PFSK-1 (cell line): ENCODE measurements around the gene RXRB.

Experiments used
- FOXP2 ChIP-seq: optimal IDR thresholded peaks from 2 replicates; pipeline ENCODE3; 2011; ENCODE audit warnings: borderline replicate concordance, control low read depth, inconsistent platforms; ENCODE audit not compliant: insufficient read depth; ENCODE audit errors: extremely low read length, extremely low read depth
- POLR2AphosphoS5 ChIP-seq: IDR thresholded peaks from 2 replicates; pipeline ENCODE4 v1.6.1; 2012; ENCODE audit warnings: low read depth, mild to moderate bottlenecking, control low read depth, low read length, moderate library complexity
- SIN3A ChIP-seq: IDR thresholded peaks from 2 replicates; pipeline ENCODE4 v1.6.1; 2012; ENCODE audit warnings: mild to moderate bottlenecking, low read length, moderate library complexity, borderline replicate concordance; ENCODE audit not compliant: insufficient read depth
- TAF1 ChIP-seq: IDR thresholded peaks from 2 replicates; pipeline ENCODE4 v1.6.1; 2012; ENCODE audit warnings: low read length, control low read depth, borderline replicate concordance; ENCODE audit not compliant: insufficient read depth
- TF ChIP-seq, protein P1 (sequence below), 2 experiments: IDR thresholded peaks; 2 replicates each; pipeline versions ENCODE4 v1.6.1 to v1.8.0; 2011 to 2012; ENCODE audit warnings: low read depth in 2 of 2, low read length in 2 of 2, control low read depth in 1 of 2, inconsistent platforms in 1 of 2, mild to moderate bottlenecking in 1 of 2, moderate library complexity in 1 of 2; ENCODE audit not compliant: insufficient read depth in 1 of 2

Gene RXRB

DNA sequence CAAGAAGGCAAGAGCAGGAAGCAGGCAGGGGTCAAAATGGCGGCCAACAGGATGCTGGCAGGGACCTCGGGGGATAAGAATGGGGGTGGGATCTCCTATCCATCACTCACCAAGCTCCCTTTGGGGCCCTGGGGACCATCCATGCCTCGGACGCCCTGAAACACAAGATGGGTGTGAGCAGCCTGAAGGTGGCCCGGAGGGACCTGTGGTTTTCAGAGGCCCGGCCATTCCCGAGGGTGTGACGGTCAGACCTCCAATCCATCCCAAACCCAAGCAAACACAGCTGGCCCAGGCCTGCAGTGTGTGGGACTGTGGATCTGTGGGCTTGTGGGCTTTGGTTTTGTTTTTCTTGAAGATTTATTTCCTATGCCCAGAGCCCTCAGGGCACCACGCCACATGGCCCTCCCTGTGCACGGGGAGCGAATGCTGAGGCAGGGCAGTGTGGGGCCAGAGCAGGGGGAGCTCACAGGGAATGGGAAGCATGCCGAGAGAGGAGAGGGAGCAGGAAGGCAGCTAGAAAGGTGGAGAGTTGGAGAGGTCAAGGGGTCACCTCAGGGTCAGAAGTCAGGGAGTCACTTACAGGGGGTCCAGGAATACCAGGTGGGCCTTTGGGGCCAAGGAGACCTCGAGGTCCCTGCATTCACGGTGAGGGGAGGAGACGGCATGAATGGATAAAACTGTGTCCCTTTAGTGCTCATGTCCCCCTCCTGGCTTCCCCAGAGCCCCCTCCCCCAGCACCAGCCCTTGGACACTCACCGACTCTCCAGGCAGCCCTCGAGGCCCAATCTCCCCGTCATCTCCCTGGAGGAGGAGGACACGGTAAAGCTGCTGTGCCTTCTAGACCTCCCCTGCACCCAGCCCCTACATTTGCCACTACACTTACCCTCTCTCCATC is 22.7 kb downstream of the RXRB start:
- TF ChIP-seq TAF1 (no peak), FOXP2 (no peak), SIN3A (no peak), POLR2AphosphoS5 (no peak)
- TF ChIP-seq, protein P1, sequence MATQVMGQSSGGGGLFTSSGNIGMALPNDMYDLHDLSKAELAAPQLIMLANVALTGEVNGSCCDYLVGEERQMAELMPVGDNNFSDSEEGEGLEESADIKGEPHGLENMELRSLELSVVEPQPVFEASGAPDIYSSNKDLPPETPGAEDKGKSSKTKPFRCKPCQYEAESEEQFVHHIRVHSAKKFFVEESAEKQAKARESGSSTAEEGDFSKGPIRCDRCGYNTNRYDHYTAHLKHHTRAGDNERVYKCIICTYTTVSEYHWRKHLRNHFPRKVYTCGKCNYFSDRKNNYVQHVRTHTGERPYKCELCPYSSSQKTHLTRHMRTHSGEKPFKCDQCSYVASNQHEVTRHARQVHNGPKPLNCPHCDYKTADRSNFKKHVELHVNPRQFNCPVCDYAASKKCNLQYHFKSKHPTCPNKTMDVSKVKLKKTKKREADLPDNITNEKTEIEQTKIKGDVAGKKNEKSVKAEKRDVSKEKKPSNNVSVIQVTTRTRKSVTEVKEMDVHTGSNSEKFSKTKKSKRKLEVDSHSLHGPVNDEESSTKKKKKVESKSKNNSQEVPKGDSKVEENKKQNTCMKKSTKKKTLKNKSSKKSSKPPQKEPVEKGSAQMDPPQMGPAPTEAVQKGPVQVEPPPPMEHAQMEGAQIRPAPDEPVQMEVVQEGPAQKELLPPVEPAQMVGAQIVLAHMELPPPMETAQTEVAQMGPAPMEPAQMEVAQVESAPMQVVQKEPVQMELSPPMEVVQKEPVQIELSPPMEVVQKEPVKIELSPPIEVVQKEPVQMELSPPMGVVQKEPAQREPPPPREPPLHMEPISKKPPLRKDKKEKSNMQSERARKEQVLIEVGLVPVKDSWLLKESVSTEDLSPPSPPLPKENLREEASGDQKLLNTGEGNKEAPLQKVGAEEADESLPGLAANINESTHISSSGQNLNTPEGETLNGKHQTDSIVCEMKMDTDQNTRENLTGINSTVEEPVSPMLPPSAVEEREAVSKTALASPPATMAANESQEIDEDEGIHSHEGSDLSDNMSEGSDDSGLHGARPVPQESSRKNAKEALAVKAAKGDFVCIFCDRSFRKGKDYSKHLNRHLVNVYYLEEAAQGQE (IDR thresholded peaks at IDR 0.05; ENCODE audit: insufficient read depth in 1 of 2, low read depth in 2 of 2, low read length in 2 of 2), result no peak

DNA sequence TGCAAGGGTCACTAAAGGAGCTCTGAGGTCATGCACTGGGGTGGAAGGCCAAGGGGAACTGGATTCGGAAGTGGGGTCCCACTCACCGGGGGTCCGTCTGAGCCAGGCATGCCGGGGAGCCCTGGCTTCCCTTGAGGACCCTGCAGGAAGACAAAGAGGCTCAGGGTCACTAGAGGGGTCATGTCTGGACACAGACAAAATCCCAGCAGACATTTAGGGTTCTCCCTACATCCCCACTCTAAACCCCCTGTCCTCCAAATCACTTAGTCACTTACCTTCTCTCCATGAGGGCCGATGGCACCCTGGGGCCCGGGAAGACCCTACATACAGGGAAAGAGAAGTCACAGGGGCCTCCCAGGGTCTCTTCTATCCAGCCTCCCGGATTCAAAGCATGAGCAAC is 23.6 kb downstream of the RXRB start:
- no peak for TF ChIP-seq SIN3A
- no peak for TF ChIP-seq TAF1
- TF ChIP-seq FOXP2, result no peak
- TF ChIP-seq, protein P1 (IDR thresholded peaks at IDR 0.05; ENCODE audit: insufficient read depth in 1 of 2, low read depth in 2 of 2, low read length in 2 of 2), result no peak
- no peak for TF ChIP-seq POLR2AphosphoS5

DNA sequence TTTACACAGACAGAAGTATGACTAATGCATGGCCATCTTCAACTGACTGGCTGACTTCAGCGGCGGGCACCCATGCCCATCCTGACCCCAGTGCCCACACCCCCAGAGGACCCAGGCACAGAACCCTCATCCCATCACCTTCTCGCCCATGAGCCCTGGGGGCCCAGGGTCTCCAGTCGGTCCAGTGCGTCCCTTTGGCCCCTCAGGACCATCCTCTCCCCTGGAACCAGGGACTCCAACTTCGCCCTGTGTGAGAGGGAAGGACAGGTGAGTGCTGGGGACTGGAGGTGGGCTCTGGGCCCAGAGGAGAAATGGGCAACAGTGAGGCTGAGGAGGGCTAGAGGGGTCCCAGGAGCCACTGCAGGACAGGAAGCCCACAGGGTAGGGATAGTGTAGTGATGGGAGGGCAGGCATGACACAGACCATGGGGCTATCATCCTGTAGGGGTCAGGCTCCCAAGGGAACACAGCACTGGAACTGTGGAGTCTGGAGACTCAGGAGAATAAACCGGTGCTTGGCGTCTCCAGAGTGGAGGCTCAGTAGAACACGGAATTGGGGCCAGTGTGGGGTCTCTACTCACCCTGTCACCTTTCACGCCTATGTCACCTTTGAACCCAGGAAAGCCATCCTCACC is 24.9 kb downstream of the RXRB start:
- no peak for TF ChIP-seq FOXP2

DNA sequence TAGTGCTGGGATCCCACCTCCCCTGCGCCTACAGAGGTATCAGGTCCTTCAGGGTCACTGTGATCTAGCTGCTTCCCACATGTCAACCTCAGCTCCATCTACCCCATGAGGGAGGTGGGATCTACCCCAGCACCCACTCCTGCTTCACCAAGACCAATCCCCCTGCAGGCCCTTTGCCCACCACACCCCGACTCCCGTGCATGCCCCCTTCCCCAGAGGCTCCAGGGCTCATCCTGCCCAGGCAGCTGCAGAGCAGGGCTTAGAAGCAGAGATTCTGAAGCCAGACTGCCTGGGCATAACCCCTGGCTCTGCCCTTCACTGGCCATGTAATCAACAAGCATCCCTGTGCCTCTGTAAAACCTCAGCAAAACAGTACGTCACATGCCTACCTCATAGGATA is 25.7 kb downstream of the RXRB start:
- TF ChIP-seq, protein P1 (IDR thresholded peaks at IDR 0.05; ENCODE audit: insufficient read depth in 1 of 2, low read depth in 2 of 2, low read length in 2 of 2), result no peak
- TF ChIP-seq TAF1, result no peak
- TF ChIP-seq POLR2AphosphoS5, result no peak

DNA sequence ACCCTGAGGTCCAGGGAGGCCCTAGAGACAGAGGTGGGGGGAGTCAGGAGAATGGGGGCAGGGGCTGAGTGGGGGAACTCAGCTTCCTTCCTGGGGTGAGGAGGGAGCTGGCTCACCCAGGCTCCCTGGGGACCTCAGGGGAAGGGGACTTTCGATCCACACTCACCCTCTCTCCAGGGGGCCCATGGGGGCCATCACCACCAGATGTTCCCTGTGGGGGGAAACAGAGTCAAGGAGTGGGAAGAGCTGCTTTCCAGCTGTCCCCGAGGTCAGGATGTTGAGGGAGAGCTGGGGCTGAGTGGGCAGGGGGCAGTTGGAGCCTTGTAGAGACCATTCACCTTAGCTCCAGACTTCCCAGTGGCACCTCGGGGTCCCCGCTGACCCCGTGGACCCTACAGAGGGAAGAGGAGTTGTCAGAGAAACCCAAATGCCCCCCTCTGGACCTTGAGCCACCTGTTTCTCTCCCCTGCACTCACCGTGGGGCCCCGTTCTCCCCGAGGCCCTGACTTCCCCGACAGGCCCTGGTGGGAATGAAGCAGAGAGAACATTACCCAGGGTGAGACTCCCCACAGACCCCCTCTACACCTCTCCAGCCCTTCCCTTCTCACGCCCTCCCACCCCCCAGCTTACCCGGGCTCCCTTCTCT is 26.8 kb downstream of the RXRB start:
- TF ChIP-seq POLR2AphosphoS5 (no peak), FOXP2 (no peak), SIN3A (no peak), TAF1 (no peak)
- TF ChIP-seq, protein P1 (IDR thresholded peaks at IDR 0.05; ENCODE audit: insufficient read depth in 1 of 2, low read depth in 2 of 2, low read length in 2 of 2), result no peak
